Measurements from ENCODE around the gene CD99.

Gene CD99

GRCh38 chrX:2676794-2677675 is 14.1 kb upstream of the CD99 start:
- no peak for DNase-seq

DNA sequence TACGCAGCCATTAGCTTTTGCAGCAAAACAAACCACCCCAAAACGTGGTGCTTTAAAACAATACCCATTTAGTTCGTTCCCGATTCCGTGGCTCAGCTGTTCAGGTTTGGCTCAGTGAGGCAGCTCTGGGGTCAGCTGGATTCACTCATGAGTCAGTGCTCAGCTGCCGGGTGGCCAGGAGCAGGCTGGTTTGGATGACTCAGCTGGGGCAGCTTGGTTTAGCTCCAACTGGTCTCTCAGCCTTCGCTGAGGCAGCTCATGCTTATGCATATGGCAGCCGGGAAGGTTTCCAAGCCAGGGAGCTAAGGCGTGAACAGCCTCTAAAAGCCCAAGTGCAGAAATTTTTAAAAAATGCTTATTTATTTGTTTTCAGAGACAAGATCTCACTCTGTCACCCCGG is 13.3 kb upstream of the CD99 start:
- DNase-seq = no peak

DNA sequence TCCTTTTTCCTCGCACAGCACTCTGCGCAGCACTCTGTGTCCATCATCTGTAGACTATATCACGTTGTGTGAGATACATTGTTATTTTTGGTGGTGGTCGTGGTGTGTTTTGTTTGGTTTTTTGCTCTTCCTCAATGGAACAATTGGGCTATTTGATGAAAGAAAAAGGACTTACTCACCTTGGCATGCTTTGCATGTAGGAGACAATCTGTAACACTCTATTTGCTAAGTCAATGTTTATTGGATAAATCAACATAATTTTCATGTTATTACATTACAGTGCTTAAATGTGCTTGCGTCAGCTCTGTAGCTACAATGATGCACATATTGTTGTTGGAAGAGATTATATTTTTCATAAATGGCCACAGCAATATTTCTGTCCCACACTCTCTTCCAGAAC is 12.5 kb upstream of the CD99 start:
- no peak for DNase-seq

- no peak for DNase-seq
Observed at GRCh38 chrX:2679534-2680485, 11.3 kb upstream of the CD99 start.

- no peak for DNase-seq
Observed at GRCh38 chrX:2680486-2681348, 10.4 kb upstream of the CD99 start.

DNA sequence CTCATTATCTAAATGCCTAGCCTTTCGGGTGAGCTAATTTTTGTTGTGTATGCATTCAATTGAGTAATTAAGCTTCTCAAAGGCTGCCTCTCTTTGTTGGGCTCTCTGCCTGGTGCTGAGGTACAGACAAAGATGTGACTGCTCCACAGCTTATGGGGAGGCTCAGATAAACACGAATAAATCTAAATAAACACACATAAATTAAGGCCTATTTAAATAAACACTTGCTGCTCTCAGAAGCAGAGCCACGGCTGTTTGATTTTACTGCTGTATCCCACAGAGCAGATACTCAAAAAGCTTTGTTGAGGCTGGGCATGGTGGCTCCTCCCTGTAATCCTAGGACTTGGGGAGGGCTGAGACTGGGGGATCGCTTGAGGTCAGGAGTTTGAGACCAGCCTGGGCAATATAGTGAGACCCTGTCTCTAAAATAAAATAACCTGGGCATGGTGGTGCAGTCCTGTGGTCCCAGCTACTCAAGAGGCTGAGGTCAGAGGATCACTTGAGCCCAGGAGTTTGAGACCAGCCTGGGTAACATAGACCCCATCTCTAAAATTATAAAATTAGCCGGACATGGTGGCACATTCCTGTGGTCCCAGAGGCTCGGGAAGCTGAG is 8.4 kb upstream of the CD99 start:
- DNase-seq = no peak

- no peak for DNase-seq
Observed at GRCh38 chrX:2684256-2684655, 6.8 kb upstream of the CD99 start.

DNA sequence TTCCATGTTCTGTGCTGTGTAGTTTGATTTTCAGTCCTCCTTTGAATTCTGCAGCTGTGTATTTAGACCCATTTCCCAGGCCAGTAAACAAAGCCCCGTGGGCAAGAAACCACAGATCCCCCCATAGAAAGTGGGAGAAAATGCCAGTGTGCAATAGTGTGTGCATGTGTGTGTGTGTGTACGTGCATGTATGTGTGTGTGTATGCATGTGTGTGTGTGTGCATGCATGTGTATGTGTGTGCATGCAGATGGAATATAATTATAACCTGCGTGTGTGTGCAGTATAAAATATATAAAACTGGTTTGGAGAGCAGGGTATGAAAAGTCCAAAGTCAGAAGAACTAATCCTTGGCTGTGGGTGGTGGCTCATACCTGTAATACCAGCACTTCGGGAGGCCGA is 5.2 kb upstream of the CD99 start:
- no peak for DNase-seq

DNA sequence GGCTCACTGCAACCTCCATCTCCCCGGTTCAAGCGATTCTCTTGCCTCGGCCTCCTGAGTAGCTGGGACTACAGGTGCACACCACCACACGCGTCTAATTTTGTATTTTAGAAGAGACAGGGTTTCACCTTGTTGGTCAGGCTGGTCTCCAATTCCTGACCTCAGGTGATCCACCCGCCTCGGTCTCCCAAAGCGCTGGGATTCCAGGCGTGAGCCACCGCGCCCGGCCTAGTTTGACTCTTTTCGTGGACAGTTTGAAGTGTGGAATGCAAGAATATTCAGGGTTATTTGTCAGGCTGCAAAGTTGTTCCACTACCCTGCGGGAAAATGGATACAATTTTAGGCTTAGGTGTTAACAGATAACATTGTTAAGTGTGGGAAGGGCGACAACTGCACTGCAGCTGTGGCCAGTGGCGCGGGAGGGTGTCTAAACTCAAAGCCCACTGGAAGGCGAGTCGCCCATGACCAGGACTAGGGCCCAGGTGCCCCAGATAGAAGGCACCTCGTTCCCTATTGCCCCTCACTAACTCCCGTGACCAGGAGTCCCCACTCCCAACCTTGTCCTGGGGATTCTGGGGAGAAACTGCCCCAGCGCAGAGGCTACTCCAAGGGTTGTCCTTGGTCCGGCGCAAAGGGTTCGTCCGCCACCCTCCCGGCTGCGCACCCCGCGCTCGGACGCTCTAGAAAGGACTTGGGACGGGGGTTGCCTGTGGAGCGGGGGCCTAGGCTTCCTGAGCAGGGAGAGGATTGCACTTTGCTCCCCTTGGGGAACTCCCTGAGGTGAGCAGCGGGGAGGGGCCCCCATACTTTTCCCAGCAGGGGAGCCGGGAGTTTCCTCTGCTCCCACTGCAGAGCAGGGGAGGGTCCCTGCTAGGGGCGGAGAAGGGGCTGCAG is 1.1 kb upstream of the CD99 start:
- DNase-seq = no peak

DNA sequence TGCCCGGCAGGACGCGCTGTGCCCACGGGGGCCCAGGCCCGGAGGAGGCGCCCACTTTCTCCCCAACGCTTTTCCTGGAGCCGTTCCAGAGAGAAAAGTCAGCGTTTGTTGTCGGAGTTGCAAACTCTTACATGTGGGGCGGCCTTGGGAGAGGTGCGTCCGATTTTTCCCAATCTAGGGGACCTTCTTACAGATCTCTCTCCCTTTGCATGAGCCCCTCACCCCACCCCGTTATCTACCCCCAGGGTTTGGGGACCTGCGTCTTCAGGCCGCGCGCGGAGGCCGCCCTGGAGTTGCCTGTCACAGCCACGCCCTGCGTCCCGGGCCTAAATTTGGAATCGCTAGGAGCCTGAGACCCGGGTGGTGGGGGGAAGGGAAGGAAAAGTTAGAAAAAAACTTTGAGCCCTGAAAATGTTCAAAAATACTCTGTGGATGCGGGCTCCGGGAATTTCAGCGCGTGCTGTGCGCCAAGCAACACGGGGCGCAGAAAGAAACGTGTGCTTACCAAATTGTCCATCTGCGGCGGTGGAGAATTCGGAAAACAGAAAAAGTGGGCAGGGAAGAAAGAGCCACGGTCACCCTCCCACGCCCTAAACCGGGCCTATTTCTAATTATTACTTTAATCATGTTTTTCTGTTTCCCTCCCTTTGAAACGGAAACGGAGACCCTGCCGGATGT is 587 bp downstream of the CD99 start:
- no peak for DNase-seq

DNA sequence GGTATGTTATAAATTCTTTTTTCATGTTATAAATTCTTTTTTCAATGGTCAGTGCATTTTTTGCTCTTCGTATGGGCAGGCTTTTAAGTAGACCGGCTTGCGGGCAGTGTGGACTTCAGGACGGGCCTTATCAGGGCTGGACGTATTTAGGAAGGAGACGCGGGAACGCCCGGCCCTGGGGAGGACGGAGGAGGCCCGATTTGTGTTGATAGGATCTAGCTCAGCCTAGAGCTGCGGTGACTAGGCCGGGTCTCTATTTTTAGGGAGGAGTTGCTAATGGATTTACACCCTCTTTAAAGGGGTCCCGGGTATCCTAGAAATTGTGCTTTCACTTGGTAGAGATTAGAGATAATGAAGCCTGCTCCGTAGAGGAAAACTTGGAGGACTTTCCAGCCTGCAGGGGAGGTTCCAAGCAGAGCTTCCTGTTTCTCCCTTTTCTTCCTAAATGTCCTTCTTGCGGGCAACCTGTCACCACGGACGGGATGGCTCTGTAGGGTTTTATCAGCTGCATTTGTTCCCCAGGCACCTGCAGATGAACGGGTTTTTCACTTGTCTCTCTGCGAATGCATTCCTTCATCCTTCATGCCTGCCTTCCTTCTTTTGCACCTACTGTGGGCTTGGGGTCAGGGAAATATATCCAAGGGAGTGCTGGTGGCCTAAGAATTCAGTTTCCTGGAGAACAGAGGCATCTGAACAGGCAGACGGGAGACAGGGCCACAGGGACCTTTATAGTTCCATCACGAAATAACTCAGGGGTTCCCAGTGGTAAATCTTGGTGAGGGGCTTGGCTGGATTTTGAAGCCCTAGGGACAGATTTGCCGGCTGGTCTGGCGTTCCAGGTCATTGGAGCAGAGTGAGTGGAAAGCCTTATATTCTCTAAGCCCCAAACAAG is 1.4 kb downstream of the CD99 start:
- DNase-seq = no peak

GRCh38 chrX:2693113-2694002 is 2.3 kb downstream of the CD99 start:
- DNase-seq = no peak

DNA sequence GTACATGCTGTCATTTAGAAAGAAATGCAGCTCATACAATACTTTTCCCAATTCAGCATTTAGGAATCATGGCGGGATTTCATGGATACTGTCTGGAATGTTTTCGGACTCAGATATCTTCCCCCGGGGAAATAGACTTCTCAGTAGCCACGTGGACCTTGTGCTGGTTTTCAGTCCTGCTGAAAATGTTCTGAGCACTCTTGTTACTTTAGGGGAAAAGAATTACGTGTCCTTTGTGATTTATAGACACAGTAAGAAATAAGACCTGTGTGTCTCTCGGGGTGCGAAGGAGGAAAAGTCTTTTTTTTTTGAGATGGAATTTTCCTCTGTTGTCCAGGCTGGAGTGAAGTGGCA is 3.8 kb downstream of the CD99 start:
- no peak for DNase-seq

GRCh38 chrX:2696698-2697215 is 5.7 kb downstream of the CD99 start:
- DNase-seq = no peak

DNA sequence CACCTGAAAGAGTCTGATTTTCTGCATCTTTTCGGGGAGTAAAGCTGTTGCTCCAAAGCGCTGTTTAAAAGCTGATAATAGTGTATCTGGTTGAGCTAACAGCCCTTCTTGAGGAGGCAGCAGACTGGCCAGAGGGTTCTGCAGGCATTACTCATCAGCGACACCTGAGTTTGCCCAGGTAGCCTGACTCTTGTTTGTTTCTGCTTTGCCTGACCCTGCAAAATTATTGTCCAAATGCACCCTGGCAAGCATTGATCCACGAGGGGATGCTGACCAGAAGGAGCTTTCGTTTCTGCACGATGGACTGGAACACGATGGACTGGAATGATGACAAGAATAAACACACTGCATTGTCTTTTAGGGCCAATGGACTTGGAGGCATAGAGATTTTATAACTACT is 6.2 kb downstream of the CD99 start:
- DNase-seq = no peak

- no peak for DNase-seq
Observed at GRCh38 chrX:2697741-2698299, 6.7 kb downstream of the CD99 start.

- no peak for DNase-seq
Observed at GRCh38 chrX:2698604-2699003, 7.5 kb downstream of the CD99 start.

GRCh38 chrX:2699959-2700358 is 8.9 kb downstream of the CD99 start:
- no peak for DNase-seq
